Transverse colon (tissue), 4 donors: ENCODE measurements around the gene PYY. TPM values are rescaled to one million over a fixed set of nuclear protein-coding genes. Genes with fewer than 3 reads are reported as not detected.

Source experiments
- DNase-seq: peaks from one replicate; pipeline ENCODE4 v3.0.0-alpha.2; 2019
- H3K27ac ChIP-seq, 4 donors: fragments of 200-600 bp; sonication (generic); 2 replicates each; pipeline ENCODE4 v1.5.1; 2016 to 2018; ENCODE audit warnings: inconsistent platforms in 4 of 4
- H3K27me3 ChIP-seq: fragments of 200-600 bp; sonication (generic); 2 replicates; pipeline ENCODE4 v1.5.1; 2017; ENCODE audit warnings: inconsistent platforms
- H3K36me3 ChIP-seq, 4 donors: fragments of 200-600 bp; sonication (generic); 2 replicates each; pipeline ENCODE4 v1.5.1; 2017 to 2019; ENCODE audit warnings: inconsistent platforms in 4 of 4
- H3K4me1 ChIP-seq, 4 donors: fragments of 200-600 bp; sonication (generic); 2 replicates each; pipeline ENCODE4 v1.5.1; 2017 to 2020; ENCODE audit warnings: inconsistent platforms in 4 of 4
- H3K4me3 ChIP-seq, 4 donors: fragments of 200-600 bp; sonication (generic); 1 replicate in 1 of 4; 2 replicates in 3 of 4; pipeline versions ENCODE4 v1.5.1 to v1.6.1; 2017 to 2019; ENCODE audit warnings: inconsistent platforms in 4 of 4
- H3K9me3 ChIP-seq, 2 donors: fragments of 200-600 bp; sonication (generic); 2 replicates each; pipeline ENCODE4 v1.5.1; 2017 to 2019; ENCODE audit warnings: inconsistent platforms in 2 of 2
- CTCF ChIP-seq, 5 experiments: fragments of 200-600 bp in 3 of 5; fragments of 450-650 bp in 2 of 5; sonication (generic) in 3 of 5; IDR thresholded peaks; 1 replicate in 2 of 5; 2 replicates in 3 of 5; pipeline ENCODE4 v1.5.1; 2016 to 2017; ENCODE audit warnings: antibody characterized with exemption in 5 of 5, inconsistent platforms in 3 of 5, mild to moderate bottlenecking in 2 of 5, moderate library complexity in 1 of 5
- EP300 ChIP-seq: sonication (generic); formaldehyde crosslinking; IDR thresholded peaks from one replicate; pipeline ENCODE4 v1.6.1; 2017; ENCODE audit warnings: antibody characterized with exemption, low read depth
- POLR2A ChIP-seq: fragments of 450-650 bp; IDR thresholded peaks from one replicate; pipeline ENCODE4 v1.6.1; 2016; ENCODE audit warnings: antibody characterized with exemption, mild to moderate bottlenecking, moderate library complexity
- POLR2AphosphoS5 ChIP-seq, 3 donors: sonication (generic); formaldehyde crosslinking; IDR thresholded peaks; one replicate each; pipeline ENCODE4 v1.6.1; 2016; ENCODE audit warnings: antibody characterized with exemption in 3 of 3
- WGBS, 2 donors: methylation state at CpG; one replicate each; pipeline ENCODE4 v1.1.5; 2018; ENCODE audit warnings: low coverage in 1 of 2; 5-methylcytosine and 5-hydroxymethylcytosine counted together
- in situ Hi-C, 4 donors: fragments of 200-750 bp; cut with MboI; loops; one replicate each; pipeline versions ENCODE4 v1.15.0 to v1.15.1; 2017; ENCODE audit warnings: low sequenced_read_pairs in 3 of 4, low pct_ligation_motif_present in 1 of 4, low pct_unique_long_range_greater_than_20kb in 1 of 4
- intact Hi-C: fragments of 100-400 bp; cut with DNase I; formaldehyde crosslinking; loops from one replicate; pipeline ENCODE4 v1.15.1; 2023; ENCODE audit warnings: low total_unique reads
- total RNA-seq, 4 donors: library from RNA; depleted of rRNA; stranded (reverse); fragments of >200 nt; gene quantifications; one replicate each; pipeline ENCODE4 v1.1.0, GENCODE V29; 2016

Gene PYY
- total RNA-seq, 4 donors from 2014 or later = 27.7 to 89.2 (median 52.1) TPM; not detected in 1

- DNase-seq = peak; percentile 69
- Histone ChIP-seq H3K4me1 (peaks cover 12 to 36% (median 26%) of the 10 kb centered on the region in 4 donors), H3K9me3 (no peaks in the 10 kb centered on the region), H3K27ac (peak within 1 kb of the TSS; percentile 84 to 94 (median 85)), H3K4me3 (peak within 1 kb of the TSS; percentile 28 to 60 (median 48)), H3K27me3 (peaks cover 59% of the 10 kb centered on the region), H3K36me3 (no peaks in the 10 kb centered on the region)
- intact Hi-C loops (no loop called here), in situ Hi-C loops (no loop called here)
- TF ChIP-seq CTCF (IDR thresholded peaks at IDR 0.05) (peak in 1 of 5 experiments; percentile 24), POLR2A (no peak), EP300 (no peak), POLR2AphosphoS5 (IDR thresholded peaks at IDR 0.05) (peak in 2 of 3 donors; percentile 17 to 45)
- WGBS, 2 donors = 1% methylated on average over 30 of the region's 36 CpGs; no CpG with 5 or more reads in 1 of the 2 donors
These were observed 46.2 kb downstream of the PYY start, which contains the start of gene MPP2 for GRCh38 chr17:43907425-43907981. TSS of gene MPP2 (minus strand) at chr17:43907536. CDS start at chr17:43904460, 3,076 bp downstream.

- Histone ChIP-seq H3K27ac (peak overlapping the region; percentile 84 to 94 (median 85)), H3K36me3 (no peaks in the 10 kb centered on the region), H3K4me1 (peaks cover 12 to 36% (median 26%) of the 10 kb centered on the region in 4 donors), H3K27me3 (peaks cover 61% of the 10 kb centered on the region), H3K9me3 (no peaks in the 10 kb centered on the region), H3K4me3 (peak overlapping the region; percentile 28 to 60 (median 48))
- peak; percentile 23 for TF ChIP-seq POLR2A
- no peak for TF ChIP-seq EP300
- TF ChIP-seq POLR2AphosphoS5 (IDR thresholded peaks at IDR 0.05) = no peak
- no peak for TF ChIP-seq CTCF (IDR thresholded peaks at IDR 0.05)
- 4% methylated on average over 19 of the region's 29 CpGs; no CpG with 5 or more reads in 1 of the 2 donors for WGBS, 2 donors
- in situ Hi-C loops (no loop called here), intact Hi-C loops (no loop called here)
- no peak for DNase-seq
These were observed 46.8 kb downstream of the PYY start for GRCh38 chr17:43906951-43907424.

GRCh38 chr17:43905985-43906852 lies 47.5 kb downstream of the PYY start:
- H3K9me3 ChIP-seq = no peaks in the 10 kb centered on the region
- peaks cover 66% of the 10 kb centered on the region for H3K27me3 ChIP-seq
- peak overlapping the region; percentile 28 to 60 (median 48) for H3K4me3 ChIP-seq
- peak overlapping the region; percentile 84 to 94 (median 85) for H3K27ac ChIP-seq
- peak; percentile 62 for DNase-seq
- 9% methylated on average over 32 of the region's 37 CpGs; no CpG with 5 or more reads in 1 of the 2 donors for WGBS, 2 donors
- no peaks in the 10 kb centered on the region for H3K36me3 ChIP-seq
- peaks cover 12 to 36% (median 26%) of the 10 kb centered on the region in 4 donors for H3K4me1 ChIP-seq
- TF ChIP-seq EP300 = no peak
- no peak for TF ChIP-seq POLR2A
- no peak for TF ChIP-seq CTCF (IDR thresholded peaks at IDR 0.05)
- TF ChIP-seq POLR2AphosphoS5 (IDR thresholded peaks at IDR 0.05) = no peak
- in situ Hi-C loops (no loop called here), intact Hi-C loops (no loop called here)
